ENCODE measurements around the gene PGLYRP3.
"Not testable (repeated sequence)": the region's sequence is repeated elsewhere in the genome, so short reads cannot be mapped to it uniquely, and the experiment has no call there.

PGLYRP3 gene

GRCh38 chr1:153324912-153325311 lies 12.2 kb upstream of the PGLYRP3 start:
- Histone ChIP-seq H3K36me3 (ENCODE audit: insufficient read depth, low read length) (no peaks in the 10 kb centered on the region), H3K9me3 (ENCODE audit: low read length) (no peaks in the 10 kb centered on the region), H2AFZ (ENCODE audit: low read length) (no peak overlapping the region), H3K9ac (ENCODE audit: low read length) (no peak overlapping the region), H3F3A (ENCODE audit: insufficient read depth, low read length) (no peaks in the 10 kb centered on the region), H4K20me1 (ENCODE audit: insufficient read depth, low read length) (no peaks in the 10 kb centered on the region), H3K79me2 (ENCODE audit: insufficient read depth, low read length) (no peaks in the 10 kb centered on the region), H3K27me3 (ENCODE audit: insufficient read depth, low read length) (no peaks in the 10 kb centered on the region), H3K4me3 (ENCODE audit: low read depth, low read length, poor library complexity, severe bottlenecking) (no peak overlapping the region), H3K4me2 (ENCODE audit: low read length) (no peak overlapping the region), H3K4me1 (ENCODE audit: insufficient read depth, low read length, severe bottlenecking) (no peaks in the 10 kb centered on the region), H3K9me2 (ENCODE audit: low read depth, low read length) (no peaks in the 10 kb centered on the region), H3K27ac (ENCODE audit: low read depth, low read length, poor library complexity, severe bottlenecking) (no peak overlapping the region)
- no peak for TF ChIP-seq EZH2 (IDR thresholded peaks at IDR 0.05; ENCODE audit: borderline replicate concordance, low read length)
- no peak for TF ChIP-seq CTCF (IDR thresholded peaks at IDR 0.05; ENCODE audit: low read length)

GRCh38 chr1:153322568-153322967 lies 9.8 kb upstream of the PGLYRP3 start:
- Histone ChIP-seq H3K9ac (ENCODE audit: low read length) (no peak overlapping the region), H3K27ac (ENCODE audit: low read depth, low read length, poor library complexity, severe bottlenecking) (no peak overlapping the region), H3K36me3 (ENCODE audit: insufficient read depth, low read length) (no peaks in the 10 kb centered on the region), H2AFZ (ENCODE audit: low read length) (no peak overlapping the region), H3K9me2 (ENCODE audit: low read depth, low read length) (no peaks in the 10 kb centered on the region), H3K79me2 (ENCODE audit: insufficient read depth, low read length) (no peaks in the 10 kb centered on the region), H3K4me3 (ENCODE audit: low read depth, low read length, poor library complexity, severe bottlenecking) (no peak overlapping the region), H3K9me3 (ENCODE audit: low read length) (no peaks in the 10 kb centered on the region), H3K4me1 (ENCODE audit: insufficient read depth, low read length, severe bottlenecking) (no peaks in the 10 kb centered on the region), H4K20me1 (ENCODE audit: insufficient read depth, low read length) (no peaks in the 10 kb centered on the region), H3K4me2 (ENCODE audit: low read length) (no peak overlapping the region), H3F3A (ENCODE audit: insufficient read depth, low read length) (no peaks in the 10 kb centered on the region), H3K27me3 (ENCODE audit: insufficient read depth, low read length) (no peaks in the 10 kb centered on the region)
- TF ChIP-seq CTCF (IDR thresholded peaks at IDR 0.05; ENCODE audit: low read length) (no peak), EZH2 (IDR thresholded peaks at IDR 0.05; ENCODE audit: borderline replicate concordance, low read length) (no peak)

GRCh38 chr1:153318145-153318544 lies 5.4 kb upstream of the PGLYRP3 start:
- not testable (repeated sequence) for H3K36me3 ChIP-seq (ENCODE audit: insufficient read depth, low read length); H3K27me3 ChIP-seq (ENCODE audit: insufficient read depth, low read length); H3K27ac ChIP-seq (ENCODE audit: low read depth, low read length, poor library complexity, severe bottlenecking); H4K20me1 ChIP-seq (ENCODE audit: insufficient read depth, low read length); H2AFZ ChIP-seq (ENCODE audit: low read length); H3K4me3 ChIP-seq (ENCODE audit: low read depth, low read length, poor library complexity, severe bottlenecking); H3K79me2 ChIP-seq (ENCODE audit: insufficient read depth, low read length); H3K4me2 ChIP-seq (ENCODE audit: low read length); H3F3A ChIP-seq (ENCODE audit: insufficient read depth, low read length); H3K9ac ChIP-seq (ENCODE audit: low read length); H3K9me3 ChIP-seq (ENCODE audit: low read length); H3K4me1 ChIP-seq (ENCODE audit: insufficient read depth, low read length, severe bottlenecking); H3K9me2 ChIP-seq (ENCODE audit: low read depth, low read length)

- H3K4me2 ChIP-seq (ENCODE audit: low read length); H3K79me2 ChIP-seq (ENCODE audit: insufficient read depth, low read length); H3K9ac ChIP-seq (ENCODE audit: low read length); H3K9me2 ChIP-seq (ENCODE audit: low read depth, low read length); H3K27me3 ChIP-seq (ENCODE audit: insufficient read depth, low read length); H3K4me1 ChIP-seq (ENCODE audit: insufficient read depth, low read length, severe bottlenecking); H3K27ac ChIP-seq (ENCODE audit: low read depth, low read length, poor library complexity, severe bottlenecking); H3K4me3 ChIP-seq (ENCODE audit: low read depth, low read length, poor library complexity, severe bottlenecking); H3F3A ChIP-seq (ENCODE audit: insufficient read depth, low read length); H4K20me1 ChIP-seq (ENCODE audit: insufficient read depth, low read length); H3K36me3 ChIP-seq (ENCODE audit: insufficient read depth, low read length); H2AFZ ChIP-seq (ENCODE audit: low read length); H3K9me3 ChIP-seq (ENCODE audit: low read length): not testable (repeated sequence)
Observed at GRCh38 chr1:153316013-153316412, 3.3 kb upstream of the PGLYRP3 start.

- H3F3A ChIP-seq (ENCODE audit: insufficient read depth, low read length); H3K4me1 ChIP-seq (ENCODE audit: insufficient read depth, low read length, severe bottlenecking); H3K79me2 ChIP-seq (ENCODE audit: insufficient read depth, low read length); H3K36me3 ChIP-seq (ENCODE audit: insufficient read depth, low read length); H3K9ac ChIP-seq (ENCODE audit: low read length); H3K9me2 ChIP-seq (ENCODE audit: low read depth, low read length); H2AFZ ChIP-seq (ENCODE audit: low read length); H3K27ac ChIP-seq (ENCODE audit: low read depth, low read length, poor library complexity, severe bottlenecking); H4K20me1 ChIP-seq (ENCODE audit: insufficient read depth, low read length); H3K9me3 ChIP-seq (ENCODE audit: low read length); H3K27me3 ChIP-seq (ENCODE audit: insufficient read depth, low read length); H3K4me2 ChIP-seq (ENCODE audit: low read length); H3K4me3 ChIP-seq (ENCODE audit: low read depth, low read length, poor library complexity, severe bottlenecking): not testable (repeated sequence)
Observed at GRCh38 chr1:153314388-153314787, 1.6 kb upstream of the PGLYRP3 start.

Measured in OCI-LY1 (cell line).